Spleen (tissue), 7 donors: ENCODE measurements around the gene DMAP1.

ENCODE experiments used
- CTCF ChIP-seq, 11 experiments: fragments of 200-600 bp in 7 of 11; fragments of 450-650 bp in 4 of 11; sonication (generic) in 4 of 11; IDR thresholded peaks in 8 of 11; conservative IDR thresholded peaks in 3 of 11; 1 replicate in 7 of 11; 2 replicates in 4 of 11; pipeline versions ENCODE4 v1.4.0 to v1.8.0; 2016 to 2021; ENCODE audit warnings: antibody characterized with exemption in 11 of 11, inconsistent platforms in 4 of 11, mild to moderate bottlenecking in 1 of 11
- POLR2A ChIP-seq, 3 donors: fragments of 450-650 bp; IDR thresholded peaks; one replicate each; pipeline ENCODE4 v1.5.1; 2017; ENCODE audit warnings: antibody characterized with exemption in 3 of 3, mild to moderate bottlenecking in 1 of 3
- donor health status: DM: no; HTN: no; CAD: no; lungs with moderate emphysema.
- donor health status: DM: no; HTN: no; CAD: no.
- donor health status: DM: no; HTN: no; CAD: no.

GRCh38 chr1:44221769-44222168, 8.5 kb downstream of the DMAP1 start:
- TF ChIP-seq POLR2A (IDR thresholded peaks at IDR 0.05) (no peak), CTCF (IDR thresholded peaks at IDR 0.05 in 8 of 11, conservative IDR thresholded peaks at IDR 0.05 in 3 of 11) (no peak)
